NCI-H82 (cell line): ENCODE data around the gene PAPPA2.
"Not testable (repeated sequence)": the region's sequence is repeated elsewhere in the genome, so short reads cannot be mapped to it uniquely, and the experiment has no call there.

Experiments used
- DNase-seq: peaks from one replicate; lab custom pipeline; 2025; lab: John Stamatoyannopoulos, UW

Gene PAPPA2, protein sequence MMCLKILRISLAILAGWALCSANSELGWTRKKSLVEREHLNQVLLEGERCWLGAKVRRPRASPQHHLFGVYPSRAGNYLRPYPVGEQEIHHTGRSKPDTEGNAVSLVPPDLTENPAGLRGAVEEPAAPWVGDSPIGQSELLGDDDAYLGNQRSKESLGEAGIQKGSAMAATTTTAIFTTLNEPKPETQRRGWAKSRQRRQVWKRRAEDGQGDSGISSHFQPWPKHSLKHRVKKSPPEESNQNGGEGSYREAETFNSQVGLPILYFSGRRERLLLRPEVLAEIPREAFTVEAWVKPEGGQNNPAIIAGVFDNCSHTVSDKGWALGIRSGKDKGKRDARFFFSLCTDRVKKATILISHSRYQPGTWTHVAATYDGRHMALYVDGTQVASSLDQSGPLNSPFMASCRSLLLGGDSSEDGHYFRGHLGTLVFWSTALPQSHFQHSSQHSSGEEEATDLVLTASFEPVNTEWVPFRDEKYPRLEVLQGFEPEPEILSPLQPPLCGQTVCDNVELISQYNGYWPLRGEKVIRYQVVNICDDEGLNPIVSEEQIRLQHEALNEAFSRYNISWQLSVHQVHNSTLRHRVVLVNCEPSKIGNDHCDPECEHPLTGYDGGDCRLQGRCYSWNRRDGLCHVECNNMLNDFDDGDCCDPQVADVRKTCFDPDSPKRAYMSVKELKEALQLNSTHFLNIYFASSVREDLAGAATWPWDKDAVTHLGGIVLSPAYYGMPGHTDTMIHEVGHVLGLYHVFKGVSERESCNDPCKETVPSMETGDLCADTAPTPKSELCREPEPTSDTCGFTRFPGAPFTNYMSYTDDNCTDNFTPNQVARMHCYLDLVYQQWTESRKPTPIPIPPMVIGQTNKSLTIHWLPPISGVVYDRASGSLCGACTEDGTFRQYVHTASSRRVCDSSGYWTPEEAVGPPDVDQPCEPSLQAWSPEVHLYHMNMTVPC (N-terminal part only)

GRCh38 chr1:176462674-176463378 is at the start of gene PAPPA2:
PAPPA2 (plus strand) TSS chr1:176463175; CDS start chr1:176556323, 93,148 bp downstream.
- DNase-seq, result no peak

DNA sequence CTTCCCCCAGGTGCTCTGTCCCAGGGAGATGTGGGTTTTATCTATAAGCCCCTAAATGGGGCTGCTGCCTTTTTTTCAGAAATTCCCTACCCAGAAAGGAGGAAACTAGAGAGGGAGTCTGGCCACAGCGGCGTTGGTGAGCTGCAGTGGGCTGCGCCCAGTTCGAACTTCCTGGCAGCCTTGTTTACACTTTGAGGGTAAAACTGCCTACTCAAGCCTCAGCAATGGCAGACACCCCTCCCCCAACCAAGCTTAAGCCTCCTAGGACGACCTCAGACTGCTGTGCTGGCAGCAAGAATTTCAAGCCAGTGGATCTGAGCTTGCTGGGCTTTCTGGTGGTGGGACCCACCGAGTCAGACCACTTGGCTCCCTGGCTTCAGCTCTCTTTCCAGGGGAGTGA is 46.2 kb upstream of the PAPPA2 start:
- DNase-seq, result no peak

GRCh38 chr1:176419608-176420007 is 43.4 kb upstream of the PAPPA2 start:
- DNase-seq, result not testable (repeated sequence)

DNA sequence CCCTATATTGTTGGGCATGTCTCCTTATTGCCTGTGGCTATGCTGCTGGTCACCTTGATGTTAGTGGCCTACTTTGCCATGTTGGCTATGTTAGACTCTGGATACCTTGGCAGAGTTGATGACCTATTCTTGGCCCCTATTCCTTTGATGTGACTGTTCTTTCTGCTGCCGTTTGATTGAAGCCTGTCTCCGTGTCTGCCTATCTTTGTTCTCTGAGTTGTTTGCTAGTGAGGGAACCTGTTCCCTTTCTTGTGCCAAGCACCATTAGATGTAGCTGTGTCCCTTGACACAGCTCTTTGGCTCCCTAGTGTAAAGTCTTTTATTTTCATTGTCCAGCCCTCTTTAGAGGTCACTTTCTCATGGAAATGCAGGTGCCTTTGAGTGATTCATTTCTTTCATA is 28.7 kb upstream of the PAPPA2 start:
- no peak for DNase-seq

- no peak for DNase-seq
Measured at GRCh38 chr1:176436251-176436650, 26.7 kb upstream of the PAPPA2 start.

- no peak for DNase-seq
Measured at GRCh38 chr1:176440176-176440575, 22.8 kb upstream of the PAPPA2 start.

- peak; percentile 35 for DNase-seq
Measured at GRCh38 chr1:176444286-176444685, 18.7 kb upstream of the PAPPA2 start.

GRCh38 chr1:176445402-176445801 is 17.6 kb upstream of the PAPPA2 start:
- no peak for DNase-seq

DNA sequence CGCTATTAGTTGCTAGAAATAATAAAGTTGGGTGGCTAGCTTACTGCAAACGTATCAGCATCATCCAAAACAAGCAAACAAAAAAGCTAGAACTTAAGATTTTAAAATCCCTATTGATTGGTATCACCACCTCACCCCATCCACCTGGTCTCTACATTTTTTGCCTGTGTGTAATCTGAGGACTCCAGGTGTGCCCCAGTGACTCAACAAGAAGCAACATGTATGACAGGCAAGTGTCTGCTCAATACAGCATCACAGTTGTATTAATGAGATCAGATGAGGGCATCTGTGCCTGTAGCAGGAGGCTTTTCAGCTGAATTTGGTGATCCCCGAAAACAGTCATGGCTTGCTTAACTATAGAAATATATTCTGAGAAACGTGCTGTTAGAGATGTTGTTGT is 14.6 kb upstream of the PAPPA2 start:
- no peak for DNase-seq

GRCh38 chr1:176450526-176450925 is 12.4 kb upstream of the PAPPA2 start:
- no peak for DNase-seq

GRCh38 chr1:176451741-176452140 is 11.2 kb upstream of the PAPPA2 start:
- DNase-seq, result not testable (repeated sequence)

DNA sequence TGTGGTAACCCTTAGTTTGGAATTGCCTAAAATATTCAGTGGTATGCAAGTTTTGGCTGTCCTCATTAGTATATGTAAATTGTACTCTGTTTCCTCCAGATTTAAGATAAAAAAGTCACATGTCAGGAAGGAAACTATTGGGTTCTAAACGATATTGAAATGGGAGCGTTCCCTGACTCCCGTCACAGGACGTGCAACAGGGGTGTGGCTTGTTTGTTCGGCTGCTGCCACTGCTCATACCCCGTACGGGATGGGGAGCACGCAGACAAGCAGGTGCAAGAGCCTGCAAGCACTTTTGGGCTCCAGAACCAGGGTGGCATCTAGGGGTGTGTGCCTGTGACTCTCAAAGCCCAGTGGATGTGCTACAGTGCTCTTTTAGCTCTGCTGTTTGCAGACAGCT is 6.2 kb upstream of the PAPPA2 start:
- DNase-seq, result no peak

DNA sequence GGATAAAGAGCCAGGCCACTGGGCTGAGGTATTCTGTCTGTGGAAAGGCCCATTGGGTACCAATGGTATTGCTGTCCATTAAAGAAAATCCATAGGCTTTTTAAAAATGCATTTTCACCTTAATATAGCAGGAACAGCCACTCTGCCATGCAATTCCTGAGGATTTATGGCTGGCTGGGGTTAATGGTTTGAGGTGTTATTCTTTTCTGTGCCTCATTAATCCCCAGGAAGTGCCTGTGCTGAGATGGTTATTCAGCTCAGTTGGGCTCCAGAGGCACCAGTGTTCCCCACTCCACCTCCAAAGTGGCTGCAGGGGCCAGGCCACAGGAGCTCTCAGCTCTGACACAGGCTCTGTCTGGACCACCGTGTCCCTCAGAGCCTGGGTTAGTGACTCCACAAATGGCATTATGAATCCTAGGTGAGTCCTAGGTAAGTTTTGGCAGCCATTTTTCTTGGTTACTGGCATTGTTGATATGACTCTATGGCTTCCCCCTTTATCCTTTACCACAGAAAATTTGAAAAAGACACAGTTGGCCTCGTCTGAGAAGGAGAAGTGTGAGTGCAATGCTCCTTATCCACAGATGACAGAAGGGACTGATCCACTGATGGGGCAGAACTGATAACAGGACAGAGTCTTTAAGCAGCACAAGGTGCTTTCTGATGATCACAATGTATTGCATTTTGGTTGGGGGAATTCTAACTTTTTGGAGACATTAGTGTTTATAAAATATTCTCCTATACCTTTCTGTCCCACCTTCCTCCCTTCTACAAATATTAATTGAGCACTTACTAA is 2.2 kb upstream of the PAPPA2 start:
- DNase-seq, result no peak

- no peak for DNase-seq
Measured at GRCh38 chr1:176461576-176461975, 1.4 kb upstream of the PAPPA2 start.

GRCh38 chr1:176466514-176466913 is 3.5 kb downstream of the PAPPA2 start:
- DNase-seq, result peak; percentile 80

DNA sequence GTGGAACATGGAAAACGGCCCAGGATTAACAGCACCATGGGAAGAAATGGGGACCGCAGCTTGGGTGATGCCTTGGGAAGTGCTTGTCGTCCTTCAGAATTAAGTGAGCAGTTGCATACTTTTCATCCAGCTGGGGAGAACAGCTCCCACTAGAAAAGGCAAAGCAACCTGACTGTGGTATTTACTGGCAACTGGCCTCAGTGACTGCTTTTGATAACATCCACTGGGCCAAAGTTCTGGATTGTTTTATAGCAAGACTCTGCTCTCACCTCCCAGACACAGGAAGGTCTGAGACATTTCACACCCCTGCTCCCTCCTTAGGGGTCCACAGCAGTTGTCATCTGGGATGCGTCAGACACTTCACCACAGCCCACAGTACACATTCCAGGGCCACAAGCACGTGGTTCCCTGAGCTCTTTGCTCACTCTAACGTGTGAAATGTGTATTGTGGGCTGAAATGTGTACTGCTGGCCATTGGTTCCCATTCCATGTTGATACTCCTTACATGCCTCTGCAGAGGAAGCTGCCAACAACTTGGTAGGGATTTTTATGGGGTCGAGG is 6.6 kb downstream of the PAPPA2 start:
- DNase-seq, result no peak

- no peak for DNase-seq
Measured at GRCh38 chr1:176471338-176472121, 8.6 kb downstream of the PAPPA2 start.

GRCh38 chr1:176479971-176480370 is 17.0 kb downstream of the PAPPA2 start:
- peak; percentile 57 for DNase-seq

- no peak for DNase-seq
Measured at GRCh38 chr1:176480750-176481149, 17.8 kb downstream of the PAPPA2 start.

- no peak for DNase-seq
Measured at GRCh38 chr1:176485083-176485482, 22.1 kb downstream of the PAPPA2 start.
